Activated CD8-positive, alpha-beta memory T cell treated with anti-CD3 and anti-CD28 coated beads for 1 hour (primary cell): ENCODE results near the gene OSBPL2.

ENCODE experiments used
- DNase-seq, 2 donors: peaks; one replicate each; pipeline ENCODE4 v3.0.0-alpha.2; 2020; ENCODE audit warnings: low read depth in 1 of 2; ENCODE audit errors: extremely low read depth in 1 of 2

Gene OSBPL2

DNA sequence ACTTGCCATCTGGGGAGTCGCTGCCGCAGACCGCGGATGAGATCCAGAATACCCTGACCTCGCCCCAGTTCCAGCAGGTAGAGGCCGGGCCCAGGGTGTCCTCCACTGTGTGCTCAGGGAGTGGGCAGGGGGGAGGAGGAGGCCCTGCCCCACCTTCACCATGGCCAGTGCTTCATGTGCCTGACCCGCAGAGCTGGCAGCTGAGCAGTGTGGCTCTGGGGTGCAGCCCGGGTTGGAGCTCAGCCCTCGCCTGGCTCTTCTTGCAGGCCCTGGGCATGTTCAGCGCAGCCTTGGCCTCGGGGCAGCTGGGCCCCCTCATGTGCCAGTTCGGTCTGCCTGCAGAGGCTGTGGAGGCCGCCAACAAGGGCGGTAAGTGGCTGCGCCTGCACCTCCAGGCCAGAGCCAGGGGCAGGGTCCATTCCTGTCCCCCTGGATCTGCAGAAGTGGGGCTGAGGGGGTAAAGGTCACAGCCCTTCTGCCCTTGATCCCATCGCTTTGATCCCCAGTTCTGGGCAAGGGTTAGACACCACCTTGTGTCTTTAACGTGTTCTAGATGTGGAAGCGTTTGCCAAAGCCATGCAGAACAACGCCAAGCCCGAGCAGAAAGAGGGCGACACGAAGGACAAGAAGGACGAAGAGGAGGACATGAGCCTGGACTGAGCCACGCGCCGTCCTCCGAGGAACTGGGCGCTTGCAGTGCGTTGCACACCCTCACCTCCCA, 69.9 kb downstream of the OSBPL2 start:
- DNase-seq, result no peak

- DNase-seq, result no peak
These were observed 71.0 kb downstream of the OSBPL2 start for GRCh38 chr20:62309198-62309944.

DNA sequence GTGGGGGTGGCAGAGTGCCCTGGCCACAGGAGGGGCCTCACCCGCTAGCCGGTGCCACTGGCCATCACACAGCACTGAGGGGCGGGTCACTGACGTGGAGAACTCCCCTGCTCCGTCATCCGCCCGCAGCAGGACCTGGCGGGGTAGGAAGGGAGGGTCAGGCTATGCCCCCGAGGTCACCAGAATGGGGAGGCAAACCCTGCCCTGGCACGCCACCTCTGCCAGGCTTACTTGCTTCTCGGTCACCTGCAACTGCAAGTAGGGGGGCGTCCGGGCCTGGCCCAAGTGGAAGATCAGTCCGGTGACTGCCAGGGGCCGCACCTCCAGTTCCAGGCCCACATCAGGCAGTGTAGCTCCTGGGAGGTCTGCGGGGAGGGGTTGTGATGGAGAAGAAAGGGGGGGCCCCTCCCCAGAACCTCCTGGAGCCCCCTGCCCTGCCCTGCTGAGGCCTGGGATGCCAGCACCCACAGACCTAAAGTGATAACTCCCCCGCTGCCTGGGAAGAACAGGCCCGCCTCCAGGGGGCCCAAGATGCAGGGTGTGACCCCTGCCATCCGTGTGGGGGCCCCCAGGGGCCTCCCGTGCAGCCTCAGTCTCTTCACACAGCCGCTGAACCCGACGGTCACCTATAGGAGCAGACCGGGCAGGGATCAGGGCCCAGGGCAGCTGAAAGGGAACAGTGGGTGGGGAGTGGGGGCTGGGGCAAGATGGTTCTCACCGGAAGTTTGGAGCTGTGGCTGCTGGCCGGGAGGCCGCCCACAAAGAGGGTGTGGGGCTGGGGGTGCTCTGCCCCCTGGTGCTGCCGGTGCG, 71.8 kb downstream of the OSBPL2 start:
- no peak for DNase-seq

DNA sequence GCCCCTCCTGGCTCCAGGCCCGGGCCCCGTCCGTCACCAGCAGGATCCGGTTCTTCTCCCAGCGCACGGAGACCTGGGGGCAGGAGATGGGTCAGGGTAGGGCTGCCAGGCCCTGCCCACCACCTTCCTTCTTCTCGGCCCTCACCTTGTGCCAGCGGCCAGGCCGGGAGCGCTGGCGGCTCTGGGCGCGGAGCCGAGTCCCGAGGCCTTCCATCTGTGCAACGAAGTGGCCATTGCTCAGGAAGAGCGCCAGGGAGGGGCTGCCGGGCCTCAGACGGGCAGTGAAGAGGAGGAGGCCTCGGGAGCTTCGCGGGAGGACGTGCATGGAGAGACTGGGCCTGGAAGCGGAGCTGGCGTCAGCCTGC, 72.4 kb downstream of the OSBPL2 start:
- no peak for DNase-seq

DNA sequence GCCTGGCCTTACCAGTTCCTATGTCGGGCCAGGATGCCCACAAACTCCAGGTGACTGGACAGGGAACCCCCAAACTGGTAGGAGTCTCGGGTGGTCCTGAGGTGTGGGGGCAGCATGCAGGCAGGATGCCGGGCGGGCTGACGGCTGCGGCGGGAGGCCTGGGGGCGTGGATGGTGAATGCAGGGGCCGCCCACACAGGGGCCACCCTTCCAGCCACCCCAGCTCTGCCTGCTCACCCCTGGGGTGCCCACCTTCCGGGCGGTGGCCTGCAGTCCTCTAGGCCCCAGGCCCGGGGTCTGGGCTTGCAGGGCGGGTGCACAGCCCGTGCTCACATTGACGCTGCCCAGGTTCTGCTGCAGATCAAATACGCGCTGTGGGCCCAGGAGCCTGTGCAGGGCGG, 72.8 kb downstream of the OSBPL2 start:
- no peak for DNase-seq

DNA sequence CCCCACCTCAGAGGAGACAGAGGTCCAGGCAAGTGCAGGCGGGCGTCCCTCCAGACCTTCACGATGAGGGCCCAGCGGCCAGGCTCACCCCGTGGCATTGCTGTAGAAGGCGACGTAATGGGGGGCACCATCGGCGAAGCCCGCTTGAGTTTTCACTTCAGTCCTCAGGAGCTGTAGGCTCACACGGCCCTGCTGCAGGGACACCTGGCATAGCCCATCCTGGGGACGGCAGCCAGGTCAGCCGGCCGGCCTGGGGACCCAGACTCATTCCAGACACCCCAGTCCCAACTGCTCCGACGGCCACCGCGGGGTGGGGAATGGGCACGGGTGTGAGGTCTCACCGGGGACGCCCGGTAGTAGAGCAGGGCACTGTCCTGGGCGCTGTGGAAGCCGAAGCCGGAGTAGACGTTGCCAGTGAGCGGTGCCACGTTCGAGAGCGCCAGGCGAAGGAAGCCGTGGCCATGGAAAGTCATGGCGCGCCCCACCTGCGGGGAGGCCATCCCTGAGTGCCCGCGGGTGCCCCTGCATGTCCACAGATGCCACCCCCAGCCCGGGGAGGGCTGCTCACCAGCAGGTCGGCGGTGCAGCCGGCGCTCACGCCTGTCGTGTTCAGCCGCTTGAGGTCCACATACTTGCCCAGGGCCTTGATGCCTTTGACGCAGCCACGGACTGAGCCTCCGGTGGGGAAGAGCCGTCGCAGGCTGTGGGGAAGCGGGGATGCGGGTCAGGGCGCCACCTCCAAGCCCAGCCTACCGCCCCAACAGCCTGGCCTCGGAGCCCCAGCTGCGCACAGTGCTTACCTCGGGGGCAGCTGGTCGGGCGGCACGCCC, 73.7 kb downstream of the OSBPL2 start:
- no peak for DNase-seq

GRCh38 chr20:62312662-62312977, 74.3 kb downstream of the OSBPL2 start:
- DNase-seq, result no peak

GRCh38 chr20:62313021-62313420, 74.7 kb downstream of the OSBPL2 start:
- no peak for DNase-seq

DNA sequence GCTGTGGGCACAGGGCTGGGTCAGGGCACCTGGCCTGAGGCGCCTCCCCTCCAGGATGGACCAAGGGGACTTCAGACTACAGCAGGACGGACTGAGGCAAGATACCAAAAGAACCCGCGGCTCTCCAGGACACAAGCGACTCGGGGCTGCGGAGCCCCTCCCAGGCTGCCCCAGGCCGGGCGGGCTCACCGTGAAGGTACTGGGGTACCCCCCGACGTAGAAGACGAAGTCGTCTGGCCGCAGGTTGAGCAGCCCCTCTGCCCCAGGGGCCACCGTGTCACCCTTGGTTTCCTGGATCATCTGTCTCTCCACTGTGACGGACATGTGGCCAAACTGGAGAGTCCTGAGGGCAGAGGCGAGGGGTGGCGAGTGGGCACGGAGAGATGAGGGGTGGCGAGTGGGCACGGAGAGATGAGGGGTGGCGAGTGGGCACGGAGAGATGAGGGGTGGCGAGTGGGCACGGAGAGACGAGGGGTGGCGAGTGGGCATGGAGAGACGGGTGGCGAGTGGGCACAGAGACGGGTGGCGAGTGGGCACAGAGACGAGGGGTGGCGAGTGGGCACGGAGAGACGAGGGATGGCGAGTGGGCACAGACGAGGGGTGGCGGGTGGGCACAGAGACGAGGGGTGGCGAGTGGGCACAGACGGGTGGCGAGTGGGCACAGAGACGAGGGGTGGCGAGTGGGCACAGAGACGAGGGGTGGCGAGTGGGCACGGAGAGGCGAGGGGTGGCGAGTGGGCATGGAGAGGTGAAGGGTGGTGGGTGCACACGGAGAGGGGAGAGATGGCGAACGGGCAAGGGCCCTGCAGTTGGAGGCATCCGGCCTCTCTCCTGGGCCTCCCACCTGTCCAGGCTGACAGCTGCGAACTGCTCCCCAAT, 75.4 kb downstream of the OSBPL2 start:
- DNase-seq, result no peak

- no peak for DNase-seq
These were observed 76.0 kb downstream of the OSBPL2 start for GRCh38 chr20:62314339-62314638.

DNA sequence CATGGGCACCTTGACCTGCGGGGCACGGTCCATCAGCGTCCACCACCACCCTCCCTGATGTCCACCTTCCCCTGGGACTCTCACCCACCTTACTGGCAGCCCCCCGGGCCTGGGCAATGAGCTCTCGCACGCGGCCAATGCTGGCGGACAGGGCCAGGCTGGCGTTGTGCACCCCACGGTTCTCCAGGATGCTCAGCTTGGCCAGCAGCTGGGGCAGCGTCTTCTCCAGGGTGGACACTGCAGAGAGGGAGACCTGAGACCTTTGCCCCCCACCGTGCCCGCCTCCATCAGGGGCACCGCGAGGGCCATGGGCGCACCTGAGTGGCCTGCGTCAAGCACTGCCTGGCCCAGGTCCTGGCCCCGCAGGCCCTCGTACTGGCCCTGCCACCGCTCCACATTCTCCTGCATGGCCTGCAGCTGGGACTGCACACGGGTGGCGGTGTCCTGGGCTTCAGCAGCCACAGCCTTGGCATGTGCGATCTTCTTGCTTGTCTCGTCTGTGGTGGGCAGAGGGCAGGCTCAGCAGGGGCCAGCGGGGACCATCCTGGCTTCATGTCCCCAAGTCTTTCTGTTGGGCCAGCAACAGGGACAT, 76.5 kb downstream of the OSBPL2 start:
- DNase-seq, result no peak

DNA sequence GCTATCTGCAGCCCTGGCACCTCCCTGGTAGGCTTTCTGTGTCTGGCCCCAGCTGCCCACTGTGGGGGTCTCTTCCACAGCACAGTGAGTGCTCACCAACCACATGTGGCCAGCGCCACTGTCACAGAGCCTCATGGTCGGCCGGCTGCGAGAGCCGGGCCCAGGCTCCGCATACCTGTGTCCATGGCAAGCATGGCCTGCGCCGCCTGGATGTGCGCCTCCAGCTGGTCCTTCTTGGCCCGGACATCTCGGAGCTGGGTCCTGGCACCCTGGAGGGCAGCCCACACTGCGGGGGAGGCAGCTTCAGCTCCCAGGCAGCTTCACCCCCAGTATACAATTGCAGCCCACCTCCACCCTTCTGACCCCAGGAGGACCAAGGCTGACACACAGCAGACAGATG, 77.5 kb downstream of the OSBPL2 start:
- DNase-seq, result no peak

GRCh38 chr20:62316331-62317166, 78.2 kb downstream of the OSBPL2 start:
- DNase-seq, result no peak

GRCh38 chr20:62317167-62317655, 78.9 kb downstream of the OSBPL2 start:
- no peak for DNase-seq

DNA sequence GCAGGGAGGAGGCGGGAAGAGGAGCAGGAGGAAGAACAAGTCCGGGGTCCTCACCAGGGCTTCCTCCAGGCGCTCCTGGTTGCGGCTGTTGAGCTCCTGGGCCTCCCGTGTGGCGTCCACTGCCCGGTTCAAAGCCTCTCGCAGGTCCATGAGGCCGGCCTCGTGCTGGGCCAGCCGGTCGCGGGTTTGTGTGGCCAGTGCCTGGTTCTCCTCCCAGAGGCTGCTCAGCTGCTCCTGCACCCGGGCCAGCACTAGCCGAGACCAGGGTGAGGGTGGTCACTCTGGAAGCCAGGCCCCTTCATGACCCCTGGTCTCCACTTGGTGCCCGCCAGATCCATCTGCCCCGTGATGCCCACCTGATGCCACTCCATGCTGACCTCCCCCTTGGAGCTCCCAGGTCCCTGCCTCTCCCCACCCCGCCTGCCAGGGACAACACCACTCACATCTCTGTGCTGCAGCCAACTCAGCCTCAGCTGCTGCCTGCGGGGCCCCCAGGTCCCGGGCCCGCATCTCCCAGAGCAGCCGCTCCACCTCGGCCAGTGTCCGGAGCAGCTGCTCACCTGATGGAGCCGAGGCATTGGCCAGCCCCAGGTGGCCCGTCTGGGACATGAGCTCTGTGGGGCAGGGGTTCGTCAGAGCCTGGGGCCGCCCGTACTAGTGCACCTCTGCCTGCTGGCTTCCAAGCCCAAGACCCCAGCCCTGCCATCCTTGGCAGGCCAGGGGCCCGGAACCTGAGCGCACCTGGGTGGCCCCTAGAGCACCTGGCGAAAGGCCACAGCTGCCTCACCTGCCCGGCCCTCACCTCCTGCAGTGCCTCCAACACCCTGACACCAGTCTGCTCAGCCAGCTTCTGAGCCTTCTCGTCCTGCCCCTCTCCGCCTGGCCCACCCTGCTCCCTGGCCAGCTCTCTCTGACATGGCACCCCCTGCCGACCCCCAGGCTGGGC, 80.4 kb downstream of the OSBPL2 start:
- no peak for DNase-seq

DNA sequence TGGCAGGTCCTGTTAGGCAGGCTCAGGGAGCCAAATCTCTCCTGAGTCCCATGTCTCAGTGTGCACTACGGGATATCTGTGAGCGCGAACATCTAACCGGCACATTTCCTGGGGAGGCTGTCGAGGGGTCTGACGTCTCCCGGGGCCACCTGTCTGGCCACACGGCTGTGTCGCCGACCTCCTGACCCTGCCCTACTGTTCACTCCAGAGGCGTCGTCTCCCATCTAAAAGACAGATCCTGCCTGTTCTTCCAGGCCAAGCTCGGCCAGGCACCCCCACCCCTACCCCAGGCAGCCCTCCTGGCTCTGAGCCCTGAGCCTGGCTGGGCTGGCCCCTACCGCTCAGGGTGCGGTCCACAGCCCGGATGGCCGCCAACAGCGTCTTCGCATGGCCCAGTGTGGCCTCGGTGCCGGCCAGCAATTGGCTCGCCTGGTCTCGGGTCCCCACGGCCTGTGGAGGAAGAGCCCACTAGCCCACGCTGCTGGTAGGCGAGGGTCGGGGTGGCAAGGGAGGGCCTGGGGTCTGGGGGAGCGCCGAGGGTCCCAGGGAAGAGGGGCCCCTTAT, 81.1 kb downstream of the OSBPL2 start:
- DNase-seq, result no peak

DNA sequence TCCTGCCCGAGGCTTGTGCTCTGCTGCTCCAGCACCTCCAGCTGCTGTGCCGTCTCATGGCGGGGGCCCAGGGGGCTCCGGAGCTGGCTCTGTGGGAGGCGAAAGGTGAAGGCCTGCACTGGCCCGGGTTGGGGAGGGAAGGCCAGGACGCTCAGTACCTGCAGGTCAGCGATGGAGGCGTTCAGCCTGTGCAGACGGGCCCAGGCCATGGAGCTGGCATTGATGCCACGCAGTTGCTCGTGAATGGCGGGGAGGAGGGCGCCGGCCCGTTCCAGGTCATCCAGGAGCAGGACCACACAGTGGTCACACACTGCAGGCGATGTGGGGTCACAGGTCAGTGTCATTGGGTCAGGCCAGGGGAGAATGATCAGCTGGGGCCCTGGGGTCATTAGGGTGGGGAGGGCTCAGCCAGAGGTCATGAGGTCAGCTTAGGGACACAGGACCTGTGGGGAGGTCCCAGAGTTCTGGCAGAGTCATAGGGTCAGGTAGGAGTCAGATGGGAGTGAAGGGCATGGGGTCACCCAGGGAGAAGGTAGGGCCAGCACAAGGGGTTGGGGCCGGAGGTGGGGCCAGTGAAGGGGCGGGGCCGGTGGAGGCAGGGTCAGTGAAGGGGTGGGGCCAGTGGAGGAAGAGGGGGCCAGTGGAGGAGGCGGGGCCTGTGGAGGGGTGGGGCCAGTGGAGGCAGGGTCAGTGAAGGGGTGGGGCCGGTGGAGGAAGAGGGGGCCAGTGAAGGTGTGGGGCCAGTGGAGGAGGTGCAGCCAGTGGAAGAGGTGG, 82.4 kb downstream of the OSBPL2 start:
- DNase-seq, result no peak
